Mesodermal cell (in vitro differentiated cells): ENCODE measurements around the gene MYOM1.

Experiments used
- H3K27ac ChIP-seq: 2 replicates; pipeline ENCODE4 v1.7.0; 2013; ENCODE audit warnings: mild to moderate bottlenecking, low read depth, low read length, moderate library complexity; ENCODE audit not compliant: severe bottlenecking
- H3K36me3 ChIP-seq: 2 replicates; pipeline ENCODE4 v1.7.1; 2013; ENCODE audit warnings: mild to moderate bottlenecking, low read length, moderate library complexity; ENCODE audit not compliant: control insufficient read depth, insufficient read depth
- H3K4me1 ChIP-seq: one replicate; pipeline ENCODE4 v1.7.1; 2013; ENCODE audit warnings: mild to moderate bottlenecking, low read length; ENCODE audit not compliant: insufficient read depth, control insufficient read depth, poor library complexity, severe bottlenecking
- H3K4me3 ChIP-seq: 2 replicates; pipeline ENCODE4 v1.7.0; 2013; ENCODE audit warnings: low read length, control low read depth, mild to moderate bottlenecking; ENCODE audit not compliant: insufficient read depth, poor library complexity, severe bottlenecking; ENCODE audit errors: extremely low read depth
- H3K9me3 ChIP-seq: 2 replicates; pipeline ENCODE4 v1.7.1; 2013; ENCODE audit warnings: mild to moderate bottlenecking, low read length, moderate library complexity; ENCODE audit not compliant: control insufficient read depth
- WGBS, 2 experiments: methylation state at CpG; one replicate each; pipeline ENCODE4 v1.1.5; 2013; ENCODE audit warnings: missing lambda C conversion rate in 2 of 2; ENCODE audit not compliant: insufficient coverage in 2 of 2; 5-methylcytosine and 5-hydroxymethylcytosine counted together

Gene MYOM1

GRCh38 chr18:3126457-3127097, 93.2 kb downstream of the MYOM1 start:
- Histone ChIP-seq H3K36me3 (no peaks in the 10 kb centered on the region), H3K4me3 (no peak overlapping the region), H3K4me1 (no peaks in the 10 kb centered on the region), H3K27ac (no peak overlapping the region), H3K9me3 (no peaks in the 10 kb centered on the region)
- 88 to 89% methylated on average over 7 of the region's 9 CpGs for WGBS, 2 experiments

- Histone ChIP-seq H3K4me3 (no peak overlapping the region), H3K36me3 (no peaks in the 10 kb centered on the region), H3K27ac (no peak overlapping the region), H3K9me3 (no peaks in the 10 kb centered on the region), H3K4me1 (no peaks in the 10 kb centered on the region)
- no CpG with 5 or more reads among the region's 1 CpG for WGBS, 2 experiments
Observed at GRCh38 chr18:3124822-3125221, 94.9 kb downstream of the MYOM1 start.

GRCh38 chr18:3122851-3123250, 96.9 kb downstream of the MYOM1 start:
- no CpG with 5 or more reads among the region's 5 CpGs for WGBS, 2 experiments
- Histone ChIP-seq H3K9me3 (no peaks in the 10 kb centered on the region), H3K4me3 (no peak overlapping the region), H3K27ac (no peak overlapping the region), H3K36me3 (no peaks in the 10 kb centered on the region), H3K4me1 (no peaks in the 10 kb centered on the region)

GRCh38 chr18:3121259-3121658, 98.5 kb downstream of the MYOM1 start:
- H3K9me3 ChIP-seq: no peaks in the 10 kb centered on the region
- no peak overlapping the region for H3K27ac ChIP-seq
- no peaks in the 10 kb centered on the region for H3K4me1 ChIP-seq
- no peaks in the 10 kb centered on the region for H3K36me3 ChIP-seq
- H3K4me3 ChIP-seq: no peak overlapping the region
- WGBS, 2 experiments: 100% methylated on average over 1 of the region's 2 CpGs; no CpG with 5 or more reads in 1 of the 2 experiments

GRCh38 chr18:3120356-3120755, 99.4 kb downstream of the MYOM1 start:
- H3K4me1 ChIP-seq: no peaks in the 10 kb centered on the region
- no peak overlapping the region for H3K4me3 ChIP-seq
- no peaks in the 10 kb centered on the region for H3K9me3 ChIP-seq
- H3K36me3 ChIP-seq: no peaks in the 10 kb centered on the region
- WGBS, 2 experiments: 95 to 97% methylated on average over 8 to 9 of the region's 9 CpGs
- H3K27ac ChIP-seq: no peak overlapping the region

GRCh38 chr18:3119401-3120341, 100.1 kb downstream of the MYOM1 start:
- H3K36me3 ChIP-seq: no peaks in the 10 kb centered on the region
- no peaks in the 10 kb centered on the region for H3K9me3 ChIP-seq
- no peaks in the 10 kb centered on the region for H3K4me1 ChIP-seq
- 91 to 98% methylated on average over 8 to 9 of the region's 12 CpGs for WGBS, 2 experiments
- H3K4me3 ChIP-seq: no peak overlapping the region
- no peak overlapping the region for H3K27ac ChIP-seq

GRCh38 chr18:3118195-3119010, 101.4 kb downstream of the MYOM1 start:
- Histone ChIP-seq H3K4me1 (no peaks in the 10 kb centered on the region), H3K27ac (no peak overlapping the region), H3K36me3 (no peaks in the 10 kb centered on the region), H3K9me3 (no peaks in the 10 kb centered on the region), H3K4me3 (no peak overlapping the region)
- 73 to 81% methylated on average over 9 of the region's 10 CpGs for WGBS, 2 experiments

- 80 to 100% methylated on average over 2 of the region's 4 CpGs for WGBS, 2 experiments
- H3K4me3 ChIP-seq: no peak overlapping the region
- H3K27ac ChIP-seq: no peak overlapping the region
- no peaks in the 10 kb centered on the region for H3K9me3 ChIP-seq
- no peaks in the 10 kb centered on the region for H3K36me3 ChIP-seq
- no peaks in the 10 kb centered on the region for H3K4me1 ChIP-seq
Observed at GRCh38 chr18:3117493-3118192, 102.1 kb downstream of the MYOM1 start.

GRCh38 chr18:3115447-3116030, 104.2 kb downstream of the MYOM1 start:
- H3K9me3 ChIP-seq: no peaks in the 10 kb centered on the region
- 91% methylated on average over 3 of the region's 7 CpGs; no CpG with 5 or more reads in 1 of the 2 experiments for WGBS, 2 experiments
- no peaks in the 10 kb centered on the region for H3K4me1 ChIP-seq
- H3K4me3 ChIP-seq: no peak overlapping the region
- no peaks in the 10 kb centered on the region for H3K36me3 ChIP-seq
- no peak overlapping the region for H3K27ac ChIP-seq

GRCh38 chr18:3114451-3114850, 105.3 kb downstream of the MYOM1 start:
- WGBS, 2 experiments: 50 to 100% methylated on average over 1 to 2 of the region's 3 CpGs
- H3K27ac ChIP-seq: no peak overlapping the region
- no peaks in the 10 kb centered on the region for H3K36me3 ChIP-seq
- H3K4me3 ChIP-seq: no peak overlapping the region
- H3K9me3 ChIP-seq: no peaks in the 10 kb centered on the region
- no peaks in the 10 kb centered on the region for H3K4me1 ChIP-seq
